Limb (tissue), 2 donors: ENCODE results near the gene DAPK1.
"Not testable (repeated sequence)": the region's sequence is repeated elsewhere in the genome, so short reads cannot be mapped to it uniquely, and the experiment has no call there.

Experiments
- DNase-seq, 2 donors: peaks; one replicate each; pipeline ENCODE4 v3.0.0-alpha.2; 2016; ENCODE audit errors: extremely low spot score in 2 of 2

The DAPK1 gene

DNA sequence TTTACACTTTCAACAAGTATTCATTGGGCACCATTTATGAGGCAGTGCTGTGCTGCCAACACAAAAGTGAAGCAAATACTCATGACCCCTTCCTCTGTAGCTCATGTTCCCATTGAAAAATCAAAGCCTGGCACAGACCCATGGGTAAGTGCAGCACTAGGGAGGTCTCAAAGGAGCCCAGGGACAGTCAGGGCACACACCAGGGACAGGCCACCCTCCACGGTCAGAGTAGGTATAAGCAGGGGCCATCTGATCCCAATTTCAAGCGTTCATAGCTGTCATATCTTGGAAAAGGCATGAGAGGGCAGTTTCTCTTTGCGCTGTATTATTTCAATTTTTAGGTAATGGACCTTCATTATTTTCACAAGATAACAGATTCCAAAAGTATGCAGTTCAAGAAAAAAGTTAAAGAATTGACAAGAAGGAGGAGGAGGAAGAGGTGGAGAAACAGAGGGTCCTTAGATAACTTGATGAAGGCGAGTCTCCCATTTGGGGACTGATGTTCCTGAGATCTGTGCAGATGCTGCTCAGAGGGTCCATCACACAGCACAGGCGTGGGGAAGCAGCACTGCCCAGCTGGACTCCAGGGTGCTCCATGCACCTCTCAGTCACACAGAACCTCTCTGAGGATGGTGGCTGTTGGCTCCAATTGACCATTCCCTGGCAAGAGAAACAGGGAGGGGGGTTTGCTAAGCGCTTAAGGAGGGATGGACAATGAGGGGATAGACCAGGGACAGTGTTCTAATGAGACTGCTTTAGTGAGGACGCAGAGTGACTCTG is 235.8 kb downstream of the DAPK1 start:
- DNase-seq = no peak

DNA sequence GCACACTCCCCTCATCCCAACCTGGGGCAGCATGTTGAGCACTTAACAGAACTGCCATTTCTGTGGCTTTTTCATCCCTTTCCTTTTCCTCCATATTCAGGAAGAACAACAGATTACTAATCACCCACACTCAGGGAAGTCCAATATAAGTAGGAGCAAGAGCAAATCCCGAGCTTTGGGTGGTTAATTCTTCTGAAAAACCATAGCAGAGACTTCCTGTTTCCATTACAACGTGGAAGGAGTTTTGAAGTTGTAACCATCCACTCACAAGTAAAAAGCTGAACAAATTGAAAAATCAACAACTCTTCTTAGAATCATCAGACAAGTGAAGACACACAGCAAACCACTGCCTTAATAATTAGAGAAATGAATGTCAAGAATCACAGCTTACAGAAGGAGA is 236.4 kb downstream of the DAPK1 start:
- DNase-seq = no peak

DNA sequence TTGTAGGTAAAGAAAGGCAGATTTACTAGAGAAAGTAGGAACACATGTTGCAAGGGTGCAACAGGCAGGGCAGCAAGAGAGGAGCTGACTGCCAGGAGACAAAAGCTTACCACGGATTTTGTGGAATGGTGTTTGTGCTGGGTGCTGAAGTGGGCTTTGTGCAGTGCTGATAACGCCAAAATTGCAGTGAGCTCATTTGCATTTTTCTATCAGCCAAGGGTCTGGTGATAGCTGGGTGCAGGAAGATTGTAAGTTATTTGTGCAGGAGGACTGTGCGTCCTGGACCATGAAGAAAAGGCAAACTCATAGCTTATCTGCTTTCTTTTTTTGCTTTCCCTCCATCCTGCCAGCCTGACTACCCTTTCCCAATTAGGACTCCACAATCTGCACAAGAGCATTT is 241.9 kb downstream of the DAPK1 start:
- DNase-seq = no peak

DNA sequence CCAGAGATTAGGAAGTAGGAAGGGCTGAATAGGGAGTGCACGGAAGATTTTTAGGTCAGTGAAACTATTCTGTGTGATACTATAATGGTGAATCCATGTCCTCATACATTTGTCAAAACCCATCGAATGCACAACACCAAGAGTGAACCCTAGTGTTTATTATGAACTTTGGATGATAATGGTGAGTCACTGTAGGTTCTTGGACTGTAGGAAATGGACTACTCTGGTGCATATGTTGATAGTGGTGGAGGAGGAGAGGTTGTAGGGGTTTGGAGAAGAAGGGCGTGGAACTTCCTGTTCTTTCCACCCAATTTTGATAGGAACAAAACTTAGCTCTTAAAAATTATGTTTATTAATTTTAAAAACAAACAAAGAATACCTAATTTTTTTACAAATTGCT is 242.5 kb downstream of the DAPK1 start:
- DNase-seq = no peak

DNA sequence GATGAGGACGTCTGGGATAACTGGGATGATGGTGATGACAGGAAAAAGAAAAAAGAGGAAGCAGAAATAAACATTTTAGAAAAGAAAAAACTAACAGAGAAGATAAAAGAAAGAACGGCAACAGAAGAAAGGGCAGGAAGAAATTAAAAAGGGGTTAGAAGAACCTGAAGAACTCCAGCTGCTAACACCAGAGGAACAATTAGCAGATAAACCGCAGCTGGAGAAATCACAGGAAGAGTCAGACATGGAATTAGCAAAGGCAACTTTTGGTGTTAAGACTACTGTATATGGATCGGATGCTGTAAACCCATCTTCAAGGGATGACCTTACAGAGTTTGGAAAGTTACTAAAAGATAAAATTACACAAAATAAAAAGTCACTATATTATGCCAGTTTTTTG is 243.7 kb downstream of the DAPK1 start:
- DNase-seq = no peak

DNA sequence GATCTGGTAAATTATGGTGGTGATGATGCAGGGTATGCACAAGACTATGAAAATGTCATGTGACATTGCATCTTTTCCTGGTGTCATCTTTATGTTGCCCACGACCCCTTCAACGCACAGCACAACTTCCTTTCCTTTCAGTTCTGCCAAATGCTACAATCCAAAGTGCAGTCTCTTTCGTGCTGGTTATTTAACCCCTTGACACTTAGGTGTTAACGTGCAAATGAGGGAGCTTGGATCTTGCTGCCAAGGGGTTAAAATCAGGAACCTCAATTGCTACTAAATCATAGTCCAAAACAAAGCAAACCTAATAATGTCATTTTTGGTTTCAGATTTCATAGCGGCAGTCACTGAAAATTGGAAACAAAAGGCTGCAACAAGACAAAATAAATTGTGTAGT is 244.2 kb downstream of the DAPK1 start:
- no peak for DNase-seq

DNA sequence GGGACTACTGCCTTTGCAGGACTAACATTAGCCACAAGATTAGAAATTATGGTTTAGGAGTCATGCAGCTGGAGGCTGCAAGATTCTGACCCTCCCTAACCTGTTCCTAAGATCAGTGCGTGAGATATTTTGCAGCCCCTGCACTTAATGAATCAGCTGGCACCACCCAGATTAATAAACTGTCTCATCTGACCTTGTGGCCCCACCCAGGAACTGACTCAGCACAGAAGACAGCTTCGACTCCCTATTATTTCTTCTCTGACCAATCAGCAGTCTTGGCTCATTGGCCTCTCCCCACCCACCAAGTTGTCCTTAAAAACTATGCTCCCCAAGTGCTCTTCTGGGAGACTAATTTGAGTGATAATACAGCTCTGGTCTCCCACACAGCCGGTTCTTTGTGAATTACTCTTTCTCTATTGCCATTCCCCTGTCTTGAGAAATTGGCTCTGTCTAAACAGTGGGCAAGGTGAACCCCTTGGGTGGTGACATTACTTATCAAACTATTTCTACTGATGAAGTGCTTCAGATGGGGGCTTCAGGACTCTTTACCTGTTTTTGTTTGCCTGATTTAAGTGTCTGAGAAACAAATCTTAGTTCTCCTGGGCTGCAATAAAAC is 245.3 kb downstream of the DAPK1 start:
- no peak for DNase-seq

DNA sequence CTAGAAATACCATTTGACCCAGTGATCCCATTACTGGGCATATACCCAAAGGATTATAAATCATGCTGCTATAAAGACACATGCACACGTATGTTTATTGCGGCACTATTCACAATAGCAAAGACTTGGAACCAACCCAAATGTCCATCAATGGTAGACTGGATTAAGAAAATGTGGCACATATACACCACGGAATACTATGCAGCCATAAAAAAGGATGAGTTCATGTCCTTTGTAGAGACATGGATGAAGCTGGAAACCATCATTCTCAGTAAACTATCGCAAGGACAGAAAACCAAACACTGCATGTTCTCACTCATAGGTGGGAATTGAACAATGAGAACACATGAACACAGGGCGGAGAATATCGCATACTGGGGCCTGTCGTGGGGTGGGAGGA is 246.6 kb downstream of the DAPK1 start:
- not testable (repeated sequence) for DNase-seq

DNA sequence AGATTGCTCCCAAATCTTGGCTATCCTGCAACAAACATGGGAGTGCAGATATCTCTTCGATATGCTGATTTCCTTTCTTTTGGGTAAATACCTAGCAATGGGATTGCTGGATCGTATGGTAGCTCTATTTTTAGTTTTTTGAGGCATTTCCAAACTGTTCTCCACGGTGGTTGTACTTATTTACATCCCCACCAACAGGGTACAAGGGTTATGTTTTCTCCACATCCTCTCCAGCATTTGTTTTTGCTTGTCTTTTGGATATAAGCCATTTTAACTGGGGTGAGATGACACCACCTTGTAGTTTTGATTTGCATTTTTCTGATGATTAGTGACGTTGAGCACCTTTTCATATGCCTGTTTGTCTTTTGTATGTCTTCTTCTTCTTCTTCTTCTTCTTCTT is 248.5 kb downstream of the DAPK1 start:
- DNase-seq = no peak

DNA sequence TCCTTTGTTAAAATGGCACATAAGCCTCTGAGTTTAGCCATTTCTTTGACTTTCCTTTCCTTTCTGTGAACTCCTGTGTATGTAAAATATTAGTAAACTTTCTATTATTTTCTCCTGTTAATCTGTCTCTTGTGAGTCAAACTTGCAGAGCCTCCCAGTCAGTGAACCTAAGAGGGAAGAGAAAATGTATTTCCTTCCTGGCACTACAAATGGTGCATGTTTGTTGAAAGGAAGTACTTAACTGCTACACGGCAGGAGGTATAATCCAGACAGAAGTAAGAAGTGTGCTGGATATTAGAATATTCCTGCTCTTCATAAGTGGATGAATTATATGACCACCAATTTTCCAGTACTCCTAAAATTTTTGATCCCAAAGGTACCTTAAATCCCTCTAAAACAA is 251.2 kb downstream of the DAPK1 start:
- no peak for DNase-seq

DNA sequence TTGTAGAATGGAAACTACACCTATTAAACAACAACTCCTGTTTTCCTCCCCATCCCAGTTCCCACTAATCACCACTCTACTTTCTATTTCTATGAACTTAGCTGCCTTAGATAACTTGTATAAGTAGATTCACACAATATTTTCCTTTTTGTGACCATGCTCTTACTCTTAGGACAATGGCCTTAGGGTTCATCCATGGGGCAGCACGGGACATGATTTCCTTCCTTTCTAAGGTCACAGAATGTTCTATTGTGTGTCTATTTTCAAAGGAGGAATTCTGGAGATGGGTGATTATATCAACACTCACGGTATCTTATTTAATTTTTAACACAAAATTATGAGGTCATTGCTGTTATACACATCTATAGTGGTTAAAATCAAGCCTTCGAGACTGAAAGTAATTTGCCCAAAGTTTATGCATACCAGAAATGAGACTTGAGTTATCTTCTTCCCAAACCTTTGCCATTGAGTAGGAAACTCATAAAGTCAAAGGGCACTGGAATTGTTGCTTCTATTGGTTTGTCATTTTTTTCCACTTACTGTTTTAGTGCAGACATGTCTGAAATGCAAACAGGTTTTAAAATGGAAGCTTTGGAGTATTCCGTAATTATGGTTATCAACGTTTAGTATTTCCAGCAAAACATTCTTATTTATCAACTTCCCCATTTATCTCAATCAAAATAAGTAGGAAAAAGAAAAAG is 251.8 kb downstream of the DAPK1 start:
- DNase-seq = no peak

DNA sequence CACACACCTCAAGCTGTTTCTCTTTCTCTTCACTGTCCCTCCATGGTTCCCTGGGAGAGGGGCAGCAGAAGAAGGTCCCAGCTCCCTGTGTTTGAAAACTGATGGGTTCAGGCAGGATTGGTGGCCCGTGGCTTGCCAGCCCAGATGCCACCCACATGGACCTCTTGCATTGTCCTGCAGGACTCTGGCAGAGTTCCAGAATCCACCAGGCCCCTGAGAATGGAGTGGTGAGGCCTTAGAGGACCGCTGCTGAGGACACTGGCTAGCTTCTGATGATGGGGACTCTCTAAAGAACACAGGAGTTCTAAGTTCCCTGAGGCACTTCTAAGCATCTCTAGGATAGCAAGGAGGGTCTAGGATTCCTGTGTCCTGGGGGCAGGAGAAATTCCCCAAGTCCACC is 253.1 kb downstream of the DAPK1 start:
- no peak for DNase-seq

DNA sequence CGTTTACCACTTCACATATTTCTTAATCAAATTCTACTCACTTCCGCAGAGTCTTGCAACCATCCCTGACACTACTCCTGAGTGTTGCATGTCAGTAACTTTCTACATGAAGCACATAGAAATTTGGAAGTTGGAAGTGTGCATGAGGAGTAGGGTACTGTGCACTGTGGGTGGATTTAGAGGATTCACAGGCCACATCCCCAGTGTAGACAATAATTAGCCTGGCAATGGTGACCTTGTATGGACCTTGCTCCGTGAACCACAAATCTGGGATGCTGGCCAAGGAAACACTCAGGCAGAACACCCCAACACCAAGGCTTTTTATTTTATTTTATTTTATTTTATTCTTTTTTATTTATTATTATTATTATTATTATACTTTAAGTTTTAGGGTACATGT is 253.8 kb downstream of the DAPK1 start:
- no peak for DNase-seq

DNA sequence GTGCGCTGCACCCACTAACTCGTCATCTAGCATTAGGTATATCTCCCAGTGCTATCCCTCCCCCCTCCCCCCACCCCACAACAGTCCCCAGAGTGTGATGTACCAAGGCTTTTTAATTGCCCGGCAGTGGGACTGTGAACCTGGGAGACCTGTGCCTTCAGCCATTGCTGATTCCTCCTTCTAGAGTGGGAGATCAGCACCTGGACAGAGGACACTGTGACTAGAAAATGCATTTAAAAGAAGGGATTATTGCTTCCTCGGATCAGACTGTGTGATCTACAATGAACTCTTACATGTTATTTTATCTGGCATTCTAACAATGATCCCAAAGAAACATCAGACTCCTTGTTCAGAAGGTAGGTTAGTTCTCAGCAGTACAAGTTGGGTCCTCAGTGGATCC is 254.2 kb downstream of the DAPK1 start:
- DNase-seq = no peak

DNA sequence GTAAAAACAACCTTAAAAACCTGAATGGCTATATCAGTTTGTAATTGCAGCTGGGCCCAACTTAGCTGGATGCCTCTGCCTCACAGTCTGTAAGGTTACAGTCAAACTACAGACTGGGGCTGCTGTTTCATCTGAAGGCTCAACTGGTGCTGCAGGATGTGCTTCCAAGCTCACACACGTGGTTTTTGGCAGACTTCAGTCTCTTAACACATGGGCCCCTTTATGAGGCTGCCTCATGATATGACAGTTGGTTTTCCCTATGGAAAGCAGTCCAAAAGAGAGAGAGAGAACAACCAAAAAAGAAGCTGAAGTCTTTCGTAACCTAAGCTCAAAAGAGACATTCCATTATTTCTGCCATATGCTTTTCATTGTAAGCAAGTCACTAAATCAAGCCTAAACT is 255.6 kb downstream of the DAPK1 start:
- DNase-seq = no peak
